CD4-positive, CD25-positive, alpha-beta regulatory T cell (primary cell): ENCODE results near the gene ARL3. TPM values are rescaled to one million over a fixed set of nuclear protein-coding genes. Genes with fewer than 3 reads are reported as not detected.

Experiments
- ATAC-seq, 2 donors: fragments of 150-1000 bp; cut with Tn5 transposase; one replicate each; pipeline ENCODE4 v1.10.0; 2021; ENCODE audit warnings: low read depth in 2 of 2, moderate number of reproducible peaks in 2 of 2, moderate library complexity in 1 of 2
- DNase-seq, 3 donors: peaks; one replicate each; pipeline versions ENCODE4 v3.0.0 to v3.0.0-alpha.2; 2012 to 2022; ENCODE audit warnings: mixed read lengths in 1 of 3
- H3K27ac ChIP-seq: one replicate; pipeline ENCODE4 v1.7.0; 2013; ENCODE audit warnings: mild to moderate bottlenecking, low read length; ENCODE audit not compliant: insufficient read depth, poor library complexity, severe bottlenecking
- H3K27me3 ChIP-seq: one replicate; pipeline ENCODE4 v1.7.0; 2013; ENCODE audit warnings: low read length; ENCODE audit not compliant: control insufficient read depth, insufficient read depth
- H3K36me3 ChIP-seq: one replicate; pipeline ENCODE4 v1.7.0; 2013; ENCODE audit warnings: mild to moderate bottlenecking, low read length, moderate library complexity; ENCODE audit not compliant: control insufficient read depth, insufficient read depth
- H3K4me1 ChIP-seq: 2 replicates; pipeline ENCODE4 v1.7.0; 2013; ENCODE audit warnings: mild to moderate bottlenecking, low read length; ENCODE audit not compliant: insufficient read depth, control insufficient read depth, poor library complexity, severe bottlenecking
- H3K4me3 ChIP-seq: one replicate; pipeline ENCODE4 v1.7.0; 2013; ENCODE audit warnings: low read depth, mild to moderate bottlenecking, low read length, moderate library complexity
- H3K9me3 ChIP-seq, 2 experiments: 1 replicate in 1 of 2; 2 replicates in 1 of 2; pipeline ENCODE4 v1.7.0; 2013; ENCODE audit warnings: low read length in 2 of 2, mild to moderate bottlenecking in 1 of 2, moderate library complexity in 1 of 2; ENCODE audit not compliant: control insufficient read depth in 2 of 2
- H3K27ac Mint-ChIP-seq, 3 donors: one replicate each; pipeline ENCODE4 v1.8.0; 2020 to 2022; ENCODE audit warnings: mild to moderate bottlenecking in 3 of 3, mixed read lengths in 3 of 3, moderate library complexity in 2 of 3
- H3K27me3 Mint-ChIP-seq: one replicate; pipeline ENCODE4 v1.8.0; 2022; ENCODE audit warnings: mild to moderate bottlenecking, mixed read lengths
- H3K36me3 Mint-ChIP-seq: one replicate; pipeline ENCODE4 v1.8.0; 2020; ENCODE audit warnings: mixed read lengths
- H3K4me1 Mint-ChIP-seq, 4 donors: one replicate each; pipeline ENCODE4 v1.8.0; 2020 to 2022; ENCODE audit warnings: mixed read lengths in 4 of 4, mild to moderate bottlenecking in 1 of 4
- H3K4me3 Mint-ChIP-seq, 4 donors: one replicate each; pipeline ENCODE4 v1.8.0; 2020 to 2022; ENCODE audit warnings: mild to moderate bottlenecking in 4 of 4, mixed read lengths in 4 of 4, moderate library complexity in 3 of 4
- H3K9me3 Mint-ChIP-seq, 7 donors: one replicate each; pipeline ENCODE4 v1.8.0; 2020 to 2022; ENCODE audit warnings: mixed read lengths in 7 of 7, mild to moderate bottlenecking in 3 of 7, moderate library complexity in 2 of 7
- polyA plus RNA-seq, 4 donors: library from polyadenylated mRNA; unstranded; fragments of 300-500 nt; fragmentation: Illumina TruSeq; gene quantifications; one replicate each; pipeline ENCODE4 v1.2.3, GENCODE V29; 2021
- total RNA-seq: library from RNA; stranded (reverse); gene quantifications from one replicate; pipeline ENCODE4 v1.2.3, GENCODE V29; 2022

Gene ARL3
- total and polyA plus RNA-seq, 5 donors from 2014 or later, result 2.0 to 3.3 (median 2.9) TPM

GRCh38 chr10:102641402-102641801 is 72.8 kb downstream of the ARL3 start:
- peak overlapping the region; percentile 92 to 99 (median 96) for H3K27ac Mint-ChIP-seq
- DNase-seq, result no peak
- H3K9me3 Mint-ChIP-seq, result peaks cover 0 to 2% (median 0%) of the 10 kb centered on the region in 7 donors
- peaks cover 0 to 23% (median 12%) of the 10 kb centered on the region in 4 donors for H3K4me1 Mint-ChIP-seq
- H3K9me3 ChIP-seq, result no peaks in the 10 kb centered on the region
- peak overlapping the region; percentile 92 for H3K27ac ChIP-seq
- no peaks in the 10 kb centered on the region for H3K27me3 ChIP-seq
- H3K36me3 ChIP-seq, result no peaks in the 10 kb centered on the region
- no peak for ATAC-seq
- peak overlapping the region; percentile 83 for H3K4me3 ChIP-seq
- H3K4me3 Mint-ChIP-seq, result peak overlapping the region; percentile 89 to 96 (median 93)
- H3K27me3 Mint-ChIP-seq, result no peaks in the 10 kb centered on the region
- H3K4me1 ChIP-seq, result peaks cover 23% of the 10 kb centered on the region
- peaks cover 3% of the 10 kb centered on the region for H3K36me3 Mint-ChIP-seq

GRCh38 chr10:102639537-102639936 is 74.7 kb downstream of the ARL3 start:
- no peak overlapping the region for H3K27ac ChIP-seq
- DNase-seq, result no peak
- H3K27ac Mint-ChIP-seq, result no peak overlapping the region
- H3K9me3 Mint-ChIP-seq, result peaks cover 0 to 2% (median 0%) of the 10 kb centered on the region in 7 donors
- no peaks in the 10 kb centered on the region for H3K36me3 Mint-ChIP-seq
- no peaks in the 10 kb centered on the region for H3K9me3 ChIP-seq
- no peaks in the 10 kb centered on the region for H3K27me3 Mint-ChIP-seq
- H3K27me3 ChIP-seq, result no peaks in the 10 kb centered on the region
- no peak for ATAC-seq
- peaks cover 21% of the 10 kb centered on the region for H3K4me1 ChIP-seq
- H3K4me3 ChIP-seq, result no peak overlapping the region
- H3K4me3 Mint-ChIP-seq, result peak overlapping the region in 1 of 4 donors; percentile 67
- peaks cover 10 to 33% (median 23%) of the 10 kb centered on the region in 4 donors for H3K4me1 Mint-ChIP-seq
- H3K36me3 ChIP-seq, result no peaks in the 10 kb centered on the region

- Histone ChIP-seq H3K36me3 (no peaks in the 10 kb centered on the region), H3K27me3 (no peaks in the 10 kb centered on the region), H3K4me1 (peaks cover 38% of the 10 kb centered on the region), H3K9me3 (no peaks in the 10 kb centered on the region), H3K27ac (peak overlapping the region; percentile 48), H3K4me3 (peak overlapping the region; percentile 60)
- H3K4me1 Mint-ChIP-seq, result peaks cover 10 to 59% (median 39%) of the 10 kb centered on the region in 4 donors
- no peaks in the 10 kb centered on the region for H3K27me3 Mint-ChIP-seq
- H3K9me3 Mint-ChIP-seq, result no peaks in the 10 kb centered on the region
- H3K4me3 Mint-ChIP-seq, result peak overlapping the region; percentile 59 to 84 (median 70)
- DNase-seq (peak in 2 of 3 donors; percentile 39 to 77), ATAC-seq (peak; percentile 63 to 76)
- H3K27ac Mint-ChIP-seq, result peak overlapping the region; percentile 53 to 85 (median 77)
- H3K36me3 Mint-ChIP-seq, result peaks cover 5% of the 10 kb centered on the region
These were observed 78.8 kb downstream of the ARL3 start for GRCh38 chr10:102635377-102635776.

- Mint-ChIP-seq H3K27me3 (no peaks in the 10 kb centered on the region), H3K4me3 (peak overlapping the region in 1 of 4 donors; percentile 84), H3K36me3 (peaks cover 5% of the 10 kb centered on the region), H3K27ac (peak overlapping the region; percentile 53 to 87 (median 77)), H3K4me1 (peaks cover 10 to 59% (median 39%) of the 10 kb centered on the region in 4 donors), H3K9me3 (no peaks in the 10 kb centered on the region)
- no peak for DNase-seq
- Histone ChIP-seq H3K27me3 (no peaks in the 10 kb centered on the region), H3K4me3 (no peak overlapping the region), H3K4me1 (peaks cover 38% of the 10 kb centered on the region), H3K36me3 (peaks cover 3% of the 10 kb centered on the region), H3K9me3 (no peaks in the 10 kb centered on the region), H3K27ac (no peak overlapping the region)
- ATAC-seq, result no peak
These were observed 79.5 kb downstream of the ARL3 start for GRCh38 chr10:102634686-102635085.

GRCh38 chr10:102633848-102634247 is 80.3 kb downstream of the ARL3 start:
- Histone ChIP-seq H3K27me3 (no peaks in the 10 kb centered on the region), H3K4me1 (peaks cover 38% of the 10 kb centered on the region), H3K4me3 (no peak overlapping the region), H3K9me3 (no peaks in the 10 kb centered on the region), H3K27ac (peak overlapping the region; percentile 55), H3K36me3 (peaks cover 3% of the 10 kb centered on the region)
- H3K4me3 Mint-ChIP-seq, result peak overlapping the region in 1 of 4 donors; percentile 63
- H3K4me1 Mint-ChIP-seq, result peaks cover 10 to 59% (median 39%) of the 10 kb centered on the region in 4 donors
- DNase-seq (no peak), ATAC-seq (no peak)
- H3K27me3 Mint-ChIP-seq, result no peaks in the 10 kb centered on the region
- no peaks in the 10 kb centered on the region for H3K9me3 Mint-ChIP-seq
- H3K27ac Mint-ChIP-seq, result peak overlapping the region; percentile 77 to 89 (median 87)
- peaks cover 5% of the 10 kb centered on the region for H3K36me3 Mint-ChIP-seq

- no peaks in the 10 kb centered on the region for H3K27me3 ChIP-seq
- Mint-ChIP-seq H3K27me3 (no peaks in the 10 kb centered on the region), H3K4me1 (peaks cover 10 to 55% (median 39%) of the 10 kb centered on the region in 4 donors), H3K9me3 (no peaks in the 10 kb centered on the region), H3K27ac (peak overlapping the region; percentile 77 to 97 (median 87)), H3K36me3 (peaks cover 5% of the 10 kb centered on the region), H3K4me3 (peak overlapping the region; percentile 41 to 63 (median 51))
- H3K27ac ChIP-seq, result peak overlapping the region; percentile 55
- H3K36me3 ChIP-seq, result peaks cover 3% of the 10 kb centered on the region
- peaks cover 38% of the 10 kb centered on the region for H3K4me1 ChIP-seq
- DNase-seq (peak in 1 of 3 donors; percentile 74), ATAC-seq (peak; percentile 67 to 69)
- no peaks in the 10 kb centered on the region for H3K9me3 ChIP-seq
- no peak overlapping the region for H3K4me3 ChIP-seq
These were observed 80.9 kb downstream of the ARL3 start for GRCh38 chr10:102633287-102633686.

- Histone ChIP-seq H3K27ac (peak overlapping the region; percentile 52), H3K4me1 (peaks cover 38% of the 10 kb centered on the region), H3K4me3 (no peak overlapping the region), H3K9me3 (no peaks in the 10 kb centered on the region), H3K27me3 (no peaks in the 10 kb centered on the region), H3K36me3 (peaks cover 3% of the 10 kb centered on the region)
- Mint-ChIP-seq H3K27me3 (no peaks in the 10 kb centered on the region), H3K4me1 (peaks cover 10 to 54% (median 39%) of the 10 kb centered on the region in 4 donors), H3K9me3 (no peaks in the 10 kb centered on the region), H3K4me3 (peak overlapping the region; percentile 41 to 61 (median 44)), H3K27ac (peak overlapping the region; percentile 77 to 87 (median 80)), H3K36me3 (peaks cover 5% of the 10 kb centered on the region)
- no peak for DNase-seq
- ATAC-seq, result no peak
These were observed 81.6 kb downstream of the ARL3 start for GRCh38 chr10:102632394-102633111.
